AG04449 (cell line): ENCODE results near the gene GSS.

Experiments used
- CTCF ChIA-PET: fragments of 350-600 bp; formaldehyde crosslinking; extraction: SDS; loops from one replicate; lab custom pipeline; 2021; ENCODE audit warnings: antibody characterized with exemption; lab: Yijun Ruan, JAX
- POLR2A ChIA-PET: fragments of 400-600, 350-600 bp; formaldehyde crosslinking; extraction: SDS; loops from one replicate; lab custom pipeline; 2020; ENCODE audit warnings: antibody characterized with exemption, inconsistent platforms; lab: Yijun Ruan, JAX
- DNase-seq: peaks from one replicate; pipeline ENCODE4 v3.0.0-alpha.2; 2010; ENCODE audit warnings: low read depth, low spot score
- H3K4me3 ChIP-seq: 2 replicates; pipeline ENCODE4 v1.5.1; 2011; ENCODE audit warnings: low read depth, mild to moderate bottlenecking, control low read depth, low read length
- CTCF ChIP-seq: IDR thresholded peaks from one replicate; pipeline ENCODE4 v1.5.1; 2011; ENCODE audit warnings: mild to moderate bottlenecking, moderate library complexity, low read length, control low read depth, inconsistent platforms; ENCODE audit not compliant: insufficient read depth; ENCODE audit errors: missing control alignments

GSS gene

GRCh38 chr20:34987288-34988190 lies 31.9 kb upstream of the GSS start:
- DNase-seq = no peak
- TF ChIP-seq CTCF = no peak
- no peak overlapping the region for H3K4me3 ChIP-seq
- ChIA-PET CTCF (interaction anchor here (0.8 to 8.3 kb wide), 3 partner anchors 10 to 114 kb away, joined by 3 to 64 read pairs (median 23); partner anchors contain the start of genes ACSS2 and GGT7), POLR2A (interaction anchor here (0.6 kb wide), 1 partner anchor 97 kb away, joined by 3 read pairs; no protein-coding TSS in a partner anchor)

GRCh38 chr20:34986311-34987287 lies 31.0 kb upstream of the GSS start:
- ChIA-PET CTCF (interaction anchor here (0.8 to 4.5 kb wide), 2 partner anchors 11 to 113 kb away, joined by 3 to 23 read pairs; partner anchors contain the start of gene GGT7), POLR2A (no interaction called here)
- TF ChIP-seq CTCF = no peak
- DNase-seq = no peak
- no peak overlapping the region for H3K4me3 ChIP-seq

GRCh38 chr20:34985461-34986310 lies 30.1 kb upstream of the GSS start:
- CTCF ChIA-PET = interaction anchor here (4.5 kb wide), 1 partner anchor 112 kb away, joined by 23 read pairs; the partner anchor contains the start of gene GGT7
- TF ChIP-seq CTCF = no peak
- no peak for DNase-seq
- H3K4me3 ChIP-seq = no peak overlapping the region
- POLR2A ChIA-PET = no interaction called here

GRCh38 chr20:34984756-34985261 lies 29.2 kb upstream of the GSS start:
- H3K4me3 ChIP-seq = no peak overlapping the region
- ChIA-PET CTCF (interaction anchor here (4.5 kb wide), 1 partner anchor 111 kb away, joined by 23 read pairs; the partner anchor contains the start of gene GGT7), POLR2A (no interaction called here)
- no peak for DNase-seq
- TF ChIP-seq CTCF = no peak

GRCh38 chr20:34983995-34984735 lies 28.6 kb upstream of the GSS start:
- H3K4me3 ChIP-seq = no peak overlapping the region
- ChIA-PET CTCF (interaction anchor here (4.5 kb wide), 1 partner anchor 111 kb away, joined by 23 read pairs; the partner anchor contains the start of gene GGT7), POLR2A (no interaction called here)

More at GRCh38 chr20:34983995-34984735, 28.6 kb upstream of the GSS start:
- no peak for TF ChIP-seq CTCF
- DNase-seq = no peak
